GM12874 (cell line): ENCODE measurements around the gene NCOA6.

Experiments used
- TF ChIP-seq, protein P1 (sequence below): IDR thresholded peaks from 2 replicates; pipeline ENCODE4 v1.5.1; 2011; ENCODE audit warnings: low read depth, mild to moderate bottlenecking, control low read depth, low read length, moderate library complexity; ENCODE audit not compliant: insufficient read depth

NCOA6 gene

DNA sequence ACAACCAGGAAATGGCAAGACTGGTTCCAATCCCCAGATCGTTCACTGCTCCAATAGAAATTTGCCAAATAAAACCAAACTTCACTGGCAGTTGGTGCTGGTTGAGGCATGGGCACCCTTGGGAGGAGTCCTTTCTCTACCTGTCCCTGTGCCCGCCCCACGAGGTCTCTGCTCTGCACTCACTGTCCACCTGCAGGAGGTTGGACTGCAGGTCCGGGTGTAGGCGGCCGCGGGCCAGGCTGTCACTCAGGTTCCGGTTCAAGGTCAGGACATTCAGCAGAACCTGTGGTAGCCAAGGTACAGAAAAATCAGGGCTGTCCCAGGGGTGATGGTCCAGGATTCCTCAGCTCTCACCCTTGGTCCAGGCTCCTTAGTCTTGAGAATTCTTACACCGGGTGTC, 24.3 kb upstream of the NCOA6 start:
- TF ChIP-seq, protein P1, sequence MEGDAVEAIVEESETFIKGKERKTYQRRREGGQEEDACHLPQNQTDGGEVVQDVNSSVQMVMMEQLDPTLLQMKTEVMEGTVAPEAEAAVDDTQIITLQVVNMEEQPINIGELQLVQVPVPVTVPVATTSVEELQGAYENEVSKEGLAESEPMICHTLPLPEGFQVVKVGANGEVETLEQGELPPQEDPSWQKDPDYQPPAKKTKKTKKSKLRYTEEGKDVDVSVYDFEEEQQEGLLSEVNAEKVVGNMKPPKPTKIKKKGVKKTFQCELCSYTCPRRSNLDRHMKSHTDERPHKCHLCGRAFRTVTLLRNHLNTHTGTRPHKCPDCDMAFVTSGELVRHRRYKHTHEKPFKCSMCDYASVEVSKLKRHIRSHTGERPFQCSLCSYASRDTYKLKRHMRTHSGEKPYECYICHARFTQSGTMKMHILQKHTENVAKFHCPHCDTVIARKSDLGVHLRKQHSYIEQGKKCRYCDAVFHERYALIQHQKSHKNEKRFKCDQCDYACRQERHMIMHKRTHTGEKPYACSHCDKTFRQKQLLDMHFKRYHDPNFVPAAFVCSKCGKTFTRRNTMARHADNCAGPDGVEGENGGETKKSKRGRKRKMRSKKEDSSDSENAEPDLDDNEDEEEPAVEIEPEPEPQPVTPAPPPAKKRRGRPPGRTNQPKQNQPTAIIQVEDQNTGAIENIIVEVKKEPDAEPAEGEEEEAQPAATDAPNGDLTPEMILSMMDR, result no peak

DNA sequence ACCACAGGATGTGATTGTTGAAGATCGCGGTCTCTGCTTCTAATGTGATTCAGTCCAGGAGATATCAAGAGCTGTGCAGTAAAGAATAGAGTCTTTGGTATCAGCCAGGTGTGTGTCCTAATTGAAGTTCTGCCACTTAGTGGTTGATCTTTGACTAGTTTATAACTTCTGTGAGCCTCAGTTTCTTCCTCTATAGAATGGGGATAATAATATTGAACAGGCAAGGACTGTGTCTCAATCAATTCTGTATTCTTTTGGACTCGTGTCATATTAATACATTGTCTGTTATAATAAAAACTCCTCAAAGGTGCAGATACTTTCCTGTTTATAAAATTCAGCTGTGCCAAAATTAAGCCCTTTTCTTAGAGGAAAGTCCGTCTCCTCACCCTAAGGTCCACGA, 23.1 kb upstream of the NCOA6 start:
- TF ChIP-seq, protein P1, result no peak

DNA sequence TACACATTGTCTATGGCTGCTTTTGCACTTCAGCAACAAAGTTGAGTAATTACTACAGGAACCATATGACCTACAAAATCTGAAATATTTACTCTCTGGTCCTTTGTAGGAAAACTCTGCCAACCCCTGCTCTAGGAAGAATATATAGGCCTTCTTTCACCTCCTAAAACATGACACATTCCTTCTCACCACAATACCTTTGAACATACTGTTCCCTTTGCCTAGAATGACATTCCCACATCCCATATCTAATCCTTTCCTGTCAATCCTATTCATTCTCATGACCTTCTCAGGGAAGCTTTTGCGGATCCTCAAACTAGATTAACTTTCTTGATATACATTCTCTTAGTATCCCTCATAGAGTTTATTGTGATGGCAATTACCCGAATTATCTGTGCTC, 18.0 kb upstream of the NCOA6 start:
- TF ChIP-seq, protein P1, result no peak

DNA sequence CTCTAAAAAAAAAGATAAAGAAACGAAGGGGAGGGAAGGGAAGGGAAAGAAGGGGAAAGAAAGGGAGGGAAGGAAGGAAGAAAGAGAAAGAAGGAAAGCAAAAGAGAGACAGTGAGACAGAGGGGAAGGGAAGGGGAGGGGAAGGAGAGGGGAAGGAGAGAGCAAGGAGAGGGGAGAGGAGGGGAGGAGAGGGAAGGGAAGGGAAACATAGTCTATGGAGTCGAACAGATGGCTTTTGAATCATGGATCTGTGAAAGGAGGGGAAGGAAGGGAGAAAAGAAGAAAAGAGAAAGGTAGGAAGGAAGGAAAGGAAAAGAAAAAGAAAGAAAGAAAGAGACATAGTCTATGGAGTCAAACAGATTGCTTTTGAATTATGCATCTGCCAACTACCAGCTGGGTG, 16.7 kb upstream of the NCOA6 start:
- TF ChIP-seq, protein P1, result no peak

DNA sequence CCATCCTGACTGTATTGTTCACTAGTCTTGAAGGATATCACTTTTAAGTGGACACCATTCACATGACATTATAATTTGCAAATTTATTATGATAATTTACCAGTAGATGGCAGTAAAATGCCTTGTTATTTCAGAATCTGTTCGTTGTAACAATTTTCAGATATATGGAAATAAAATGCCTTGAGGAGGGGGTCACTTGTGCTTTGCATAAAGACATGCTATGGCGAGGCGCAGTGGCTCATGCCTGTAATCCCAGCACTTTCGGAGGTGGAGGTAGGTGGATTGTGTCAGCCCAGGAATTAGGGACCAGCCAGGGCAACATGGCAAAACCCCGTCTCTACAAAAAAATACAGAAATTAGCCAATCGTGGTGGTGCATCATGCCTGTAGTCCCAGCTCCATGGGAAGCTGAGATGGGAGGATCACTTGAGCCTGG, 9.0 kb upstream of the NCOA6 start:
- TF ChIP-seq, protein P1, result no peak

DNA sequence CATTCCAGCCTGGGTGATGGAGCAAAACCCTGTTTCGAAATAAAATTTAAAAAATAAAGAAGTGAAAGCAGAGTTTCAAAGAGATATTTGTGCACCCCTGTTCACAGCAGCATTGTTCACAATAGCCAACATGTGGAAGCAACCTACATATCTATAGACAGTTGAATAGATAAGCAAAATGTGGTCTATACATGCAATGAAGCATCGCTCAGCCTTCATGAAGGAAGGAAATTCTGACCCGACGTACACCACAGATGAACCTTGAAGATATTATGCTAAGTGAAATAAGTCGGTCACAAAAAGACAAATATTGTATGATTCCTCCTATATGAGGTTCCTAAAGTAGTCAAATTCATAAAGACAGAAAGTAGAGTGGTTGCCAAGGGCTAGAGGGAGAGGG, 6.5 kb upstream of the NCOA6 start:
- TF ChIP-seq, protein P1, result no peak

DNA sequence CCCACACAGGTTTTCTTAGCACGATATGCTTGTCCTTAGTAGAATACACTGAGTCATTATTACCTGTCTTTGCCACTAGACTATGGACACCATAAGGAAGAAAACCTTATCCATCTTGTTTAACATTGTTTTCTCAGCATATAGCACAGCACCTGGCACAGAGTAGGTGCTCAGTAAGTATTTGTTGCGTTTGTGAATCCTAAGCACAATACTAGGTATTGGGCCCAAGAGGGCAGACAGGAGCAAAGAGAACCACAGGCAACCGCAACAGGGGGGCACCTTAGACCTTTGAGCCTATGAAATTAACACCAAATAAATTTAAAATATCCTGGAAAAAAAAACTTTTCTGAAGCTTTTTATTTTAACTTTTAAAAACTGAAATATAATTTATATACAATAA, 3.7 kb upstream of the NCOA6 start:
- TF ChIP-seq, protein P1, result no peak
